ENCODE results near the gene JAK1.

- TF ChIP-seq, protein P1, sequence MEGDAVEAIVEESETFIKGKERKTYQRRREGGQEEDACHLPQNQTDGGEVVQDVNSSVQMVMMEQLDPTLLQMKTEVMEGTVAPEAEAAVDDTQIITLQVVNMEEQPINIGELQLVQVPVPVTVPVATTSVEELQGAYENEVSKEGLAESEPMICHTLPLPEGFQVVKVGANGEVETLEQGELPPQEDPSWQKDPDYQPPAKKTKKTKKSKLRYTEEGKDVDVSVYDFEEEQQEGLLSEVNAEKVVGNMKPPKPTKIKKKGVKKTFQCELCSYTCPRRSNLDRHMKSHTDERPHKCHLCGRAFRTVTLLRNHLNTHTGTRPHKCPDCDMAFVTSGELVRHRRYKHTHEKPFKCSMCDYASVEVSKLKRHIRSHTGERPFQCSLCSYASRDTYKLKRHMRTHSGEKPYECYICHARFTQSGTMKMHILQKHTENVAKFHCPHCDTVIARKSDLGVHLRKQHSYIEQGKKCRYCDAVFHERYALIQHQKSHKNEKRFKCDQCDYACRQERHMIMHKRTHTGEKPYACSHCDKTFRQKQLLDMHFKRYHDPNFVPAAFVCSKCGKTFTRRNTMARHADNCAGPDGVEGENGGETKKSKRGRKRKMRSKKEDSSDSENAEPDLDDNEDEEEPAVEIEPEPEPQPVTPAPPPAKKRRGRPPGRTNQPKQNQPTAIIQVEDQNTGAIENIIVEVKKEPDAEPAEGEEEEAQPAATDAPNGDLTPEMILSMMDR (IDR thresholded peaks at IDR 0.05; ENCODE audit: extremely low read depth in 1 of 2, insufficient read depth in 1 of 2, low read depth in 1 of 2, low read length in 2 of 2), result no peak
- no peak for TF ChIP-seq POLR2A (IDR thresholded peaks at IDR 0.05; ENCODE audit: low read depth, low read length)
- no peak for TF ChIP-seq POLR2AphosphoS5 (IDR thresholded peaks at IDR 0.05; ENCODE audit: insufficient read depth, low read depth, low read length)
- TF ChIP-seq EZH2 (IDR thresholded peaks at IDR 0.05; ENCODE audit: borderline replicate concordance, low read depth, low read length, severe bottlenecking), result no peak
- TF ChIP-seq FOS (IDR thresholded peaks at IDR 0.05; ENCODE audit: borderline replicate concordance, insufficient read depth, low read length), result no peak
These were observed 124.1 kb downstream of the JAK1 start for GRCh38 chr1:64842224-64842623.

All from endothelial cell of umbilical vein (primary cell).